K562 (cell line): ENCODE data around the gene F13A1. TPM values are rescaled to one million over a fixed set of nuclear protein-coding genes. Genes with fewer than 3 reads are reported as not detected.

Experiments used
- ATAC-seq: fragments of 200-7000 bp; cut with Tn5 transposase; 3 replicates; pipeline ENCODE4 v1.9.1; 2020; ENCODE audit warnings: moderate library complexity
- BruUV-seq: library from RNA; stranded (reverse); fragments of 400-500 nt; replicated peaks from 2 replicates; lab custom pipeline; 2021; lab: Mats Ljungman, UMichigan
- CTCF ChIA-PET: fragments of 300-600 bp; formaldehyde crosslinking; extraction: SDS; loops from one replicate; lab custom pipeline; 2021; ENCODE audit warnings: low intra/inter-chr PET ratio; lab: Yijun Ruan, JAX
- POLR2A ChIA-PET: fragments of 300-600, 350-650 bp; sonication (Branson Sonifier 250); formaldehyde crosslinking; extraction: SDS; loops from one replicate; lab custom pipeline; 2021; ENCODE audit warnings: antibody characterized with exemption, inconsistent platforms; lab: Yijun Ruan, JAX
- DNase-seq, 4 experiments: peaks; one replicate each; pipeline versions ENCODE4 v3.0.0 to v3.0.0-alpha.2; 2011 to 2018; ENCODE audit warnings: low spot score in 3 of 4, mixed read lengths in 3 of 4; ENCODE audit errors: extremely low read depth in 1 of 4
- FAIRE-seq: peaks from 2 replicates; lab custom pipeline; 2011; peaks lifted over from hg19 to GRCh38; lab: Jason Lieb, UNC
- H2AFZ ChIP-seq: 2 replicates; pipeline ENCODE4 v1.6.0; 2011; ENCODE audit warnings: low read depth, low read length, control low read depth, inconsistent platforms
- H3K27ac ChIP-seq: fragments of 200-600 bp; 3 replicates; pipeline ENCODE4 v1.8.0; 2011; ENCODE audit warnings: low read depth, mild to moderate bottlenecking, control low read depth, inconsistent platforms, low read length, moderate library complexity, mixed read lengths; ENCODE audit errors: extremely low read depth
- H3K27me3 ChIP-seq, 2 experiments: fragments of 300-600 bp in 1 of 2; 2 replicates in 1 of 2; 3 replicates in 1 of 2; pipeline versions ENCODE4 v1.6.0 to v1.8.0; 2011; ENCODE audit warnings: inconsistent platforms in 2 of 2, low read length in 2 of 2, mild to moderate bottlenecking in 1 of 2, mixed read lengths in 1 of 2, moderate library complexity in 1 of 2; ENCODE audit not compliant: control insufficient read depth in 2 of 2, insufficient read depth in 2 of 2
- H3K36me3 ChIP-seq: fragments of 300-600 bp; 3 replicates; pipeline ENCODE4 v1.8.0; 2011; ENCODE audit warnings: mild to moderate bottlenecking, low read length, inconsistent platforms; ENCODE audit not compliant: control insufficient read depth, insufficient read depth
- H3K4me1 ChIP-seq, 2 experiments: fragments of 200-600 bp in 1 of 2; replicated peaks in 1 of 2; 2 replicates in 1 of 2; 3 replicates in 1 of 2; pipeline versions ENCODE4 v1.5.1 to v1.8.0; 2011; ENCODE audit warnings: inconsistent platforms in 2 of 2, low read length in 2 of 2, mild to moderate bottlenecking in 1 of 2, mixed read lengths in 1 of 2, moderate library complexity in 1 of 2; ENCODE audit not compliant: control insufficient read depth in 2 of 2, insufficient read depth in 2 of 2
- H3K4me2 ChIP-seq: 2 replicates; pipeline ENCODE4 v1.6.1; 2011; ENCODE audit warnings: low read length, control low read depth, inconsistent platforms, mixed read lengths; ENCODE audit not compliant: insufficient read depth
- H3K4me3 ChIP-seq: fragments of 200-600 bp; sonication (generic), shearing (Covaris generic); 2 replicates; pipeline ENCODE4 v1.5.1; 2016; ENCODE audit warnings: control low read depth, inconsistent platforms
- H3K79me2 ChIP-seq: fragments of 200-600 bp; 3 replicates; pipeline ENCODE4 v1.8.0; 2011; ENCODE audit warnings: low read length, inconsistent platforms; ENCODE audit not compliant: control insufficient read depth, insufficient read depth
- H3K9ac ChIP-seq, 2 experiments: 2 replicates each; pipeline versions ENCODE4 v1.6.0 to v1.6.1; 2011; ENCODE audit warnings: low read depth in 2 of 2, low read length in 2 of 2, control low read depth in 1 of 2, inconsistent platforms in 1 of 2, mild to moderate bottlenecking in 1 of 2, mixed read lengths in 1 of 2; ENCODE audit not compliant: insufficient read depth in 1 of 2
- H3K9me1 ChIP-seq: one replicate; pipeline ENCODE4 v1.6.0; 2011; ENCODE audit warnings: inconsistent platforms, mild to moderate bottlenecking, low read length, moderate library complexity; ENCODE audit not compliant: control insufficient read depth, insufficient read depth
- H3K9me3 ChIP-seq: replicated peaks from 2 replicates; pipeline ENCODE4 v1.5.1; 2011; ENCODE audit warnings: low read depth, low read length, inconsistent platforms; ENCODE audit not compliant: control insufficient read depth, insufficient read depth
- H4K20me1 ChIP-seq: replicated peaks from 2 replicates; pipeline ENCODE4 v1.6.1; 2011; ENCODE audit warnings: low read length, inconsistent platforms, mixed read lengths; ENCODE audit not compliant: control insufficient read depth, insufficient read depth
- CREB5 ChIP-seq: fragments of 250-450 bp; sonication (Bioruptor Pico); IDR thresholded peaks from 2 replicates; pipeline ENCODE4 v1.5.0; 2020; ENCODE audit warnings: mild to moderate bottlenecking
- DMBX1 ChIP-seq: fragments of 250-450 bp; sonication (Bioruptor Pico); IDR thresholded peaks from 2 replicates; pipeline ENCODE4 v1.8.0; 2022; ENCODE audit warnings: inconsistent platforms, mild to moderate bottlenecking, moderate library complexity, borderline replicate concordance
- GATAD2A ChIP-seq: fragments of 450-650 bp; IDR thresholded peaks from 2 replicates; pipeline ENCODE4 v1.6.1; 2017
- MAFG ChIP-seq: fragments of 450-650 bp; conservative IDR thresholded peaks from 2 replicates; pipeline ENCODE4 v1.6.1; 2016; ENCODE audit warnings: missing genetic modification characterization, missing compliant biosample characterization
- NEUROD1 ChIP-seq: fragments of 150-350 bp; IDR thresholded peaks from 2 replicates; pipeline ENCODE4 v1.6.1; 2014; ENCODE audit warnings: borderline replicate concordance, low read length, low read depth; ENCODE audit not compliant: partially characterized antibody
- NKRF ChIP-seq: fragments of 450-650 bp; IDR thresholded peaks from 2 replicates; pipeline ENCODE4 v1.6.1; 2016; ENCODE audit warnings: borderline replicate concordance
- NR3C1 ChIP-seq: sonication (generic); formaldehyde crosslinking; IDR thresholded peaks from 2 replicates; pipeline ENCODE4 v1.8.1; 2022; ENCODE audit warnings: missing genetic modification reagents
- PHF20 ChIP-seq: fragments of 450-650 bp; IDR thresholded peaks from 2 replicates; pipeline ENCODE4 v1.6.1; 2018; ENCODE audit not compliant: partially characterized antibody
- RREB1 ChIP-seq: fragments of 250-450 bp; sonication (Bioruptor Pico); IDR thresholded peaks from 2 replicates; pipeline ENCODE4 v1.4.0; 2020
- ZNF280B ChIP-seq: fragments of 250-450 bp; sonication (Bioruptor Pico); IDR thresholded peaks from 2 replicates; pipeline ENCODE4 v1.5.1; 2021; ENCODE audit warnings: mild to moderate bottlenecking
- WGBS: fragments of 100-300 bp; shearing (Covaris generic); methylation state at CpG from one replicate; pipeline ENCODE4 v1.1.6; 2016; ENCODE audit warnings: low coverage, mixed read lengths; ENCODE audit not compliant: insufficient coverage; ENCODE audit errors: missing lambda C conversion rate; 5-methylcytosine and 5-hydroxymethylcytosine counted together
- in situ Hi-C: fragments of 300-500 bp; cut with MboI; formaldehyde crosslinking; loops from 4 replicates; pipeline ENCODE4 v1.15.0; 2018; ENCODE audit warnings: inconsistent platforms, mixed read lengths
- intact Hi-C: fragments of 100-400 bp; cut with micrococcal nuclease; formaldehyde crosslinking; loops from 2 replicates; pipeline ENCODE4 v1.14.2; 2022
- polyA plus RNA-seq, 8 experiments: library from polyadenylated mRNA; depleted of rRNA in 4 of 8; stranded (reverse) in 5 of 8; unstranded in 3 of 8; fragments of >200 nt; fragmentation: Nextera tagmentation in 2 of 8; fragmentation: Illumina TruSeq in 1 of 8; extraction: Ambion mirVana in 2 of 8; extraction: Trizol in 1 of 8; gene quantifications; 2 replicates each; pipeline versions ENCODE4 v1.2.1 to v1.2.3, GENCODE V29; 2011 to 2014; ENCODE audit warnings: inconsistent platforms in 1 of 8, missing spikeins in 1 of 8
- total RNA-seq, 7 experiments: library from RNA; depleted of rRNA in 6 of 7; stranded (reverse); fragments of >200 nt in 6 of 7; fragmentation: Illumina TruSeq in 2 of 7; extraction: Trizol in 2 of 7; gene quantifications; 2 replicates each; pipeline versions ENCODE4 v1.2.1 to v1.2.3, GENCODE V29; 2011 to 2021; ENCODE audit warnings: low replicate concordance in 1 of 7

F13A1 gene
- total and polyA plus RNA-seq, 9 of the 15 experiments (the other 6 are each of a cell fraction or from before 2014, with no cell fraction given) = 0.33 TPM; not detected in 8

GRCh38 chr6:6148192-6148815, 172.2 kb downstream of the F13A1 start:
- Histone ChIP-seq H3K9ac (no peak overlapping the region), H3K79me2 (no peaks in the 10 kb centered on the region), H3K27ac (no peak overlapping the region), H3K27me3 (no peaks in the 10 kb centered on the region), H3K4me2 (no peak overlapping the region), H4K20me1 (no peaks in the 10 kb centered on the region), H3K4me3 (no peak overlapping the region), H2AFZ (no peak overlapping the region), H3K4me1 (no peaks in the 10 kb centered on the region), H3K36me3 (no peaks in the 10 kb centered on the region), H3K9me1 (no peaks in the 10 kb centered on the region), H3K9me3 (no peaks in the 10 kb centered on the region)
- in situ Hi-C loops (no loop called here), intact Hi-C loops (no loop called here)
- under 1% methylated on average over 7 of the region's 7 CpGs for WGBS
- no TSS peak for BruUV-seq
- DNase-seq (no peak), FAIRE-seq (no peak), ATAC-seq (no peak)
- POLR2A ChIA-PET = interaction anchor here (1.6 kb wide), 1 partner anchor 13 kb away, joined by 3 read pairs; no protein-coding TSS in a partner anchor
- CTCF ChIA-PET = no interaction called here
- TF ChIP-seq CREB5 (no peak), ZNF280B (no peak), MAFG (tag) (no peak), NKRF (no peak), NEUROD1 (no peak), GATAD2A (no peak), NR3C1 (CRISPR knock-in tag) (no peak), PHF20 (no peak), DMBX1 (CRISPR knock-in tag) (no peak), RREB1 (no peak)
